HepG2 (cell line): ENCODE results near the gene PSMD1. TPM values are rescaled to one million over a fixed set of nuclear protein-coding genes. Genes with fewer than 3 reads are reported as not detected.

Source experiments
- BRD4 ChIP-seq: sonication (generic); formaldehyde crosslinking; IDR thresholded peaks from 2 replicates; pipeline ENCODE4 v1.4.0; 2020; ENCODE audit warnings: missing genetic modification reagents
- CCDC6 ChIP-seq: sonication (generic); formaldehyde crosslinking; IDR thresholded peaks from 2 replicates; pipeline ENCODE4 v1.8.1; 2022; ENCODE audit warnings: mild to moderate bottlenecking, missing genetic modification reagents, moderate library complexity
- DRAP1 ChIP-seq: IDR thresholded peaks from 2 replicates; pipeline ENCODE4 v1.6.1; 2016; ENCODE audit warnings: missing genetic modification reagents, missing compliant biosample characterization
- EED ChIP-seq: sonication (generic); formaldehyde crosslinking; IDR thresholded peaks from 2 replicates; pipeline ENCODE4 v1.5.0; 2020; ENCODE audit warnings: mild to moderate bottlenecking, missing genetic modification reagents
- HDAC6 ChIP-seq: fragments of 200-600 bp; sonication (generic); IDR thresholded peaks from 2 replicates; pipeline ENCODE4 v1.7.0; 2017; ENCODE audit warnings: mild to moderate bottlenecking, antibody characterized with exemption, low read length, low read depth
- KDM5B ChIP-seq: sonication (generic); formaldehyde crosslinking; IDR thresholded peaks from 2 replicates; pipeline ENCODE4 v1.4.0; 2020; ENCODE audit warnings: missing genetic modification reagents, mild to moderate bottlenecking, borderline replicate concordance
- MZF1 ChIP-seq: sonication (generic); formaldehyde crosslinking; IDR thresholded peaks from 2 replicates; pipeline ENCODE4 v1.8.1; 2023; ENCODE audit warnings: mild to moderate bottlenecking, missing genetic modification reagents, borderline replicate concordance
- NCOR1 ChIP-seq: fragments of 200-600 bp; sonication (generic); IDR thresholded peaks from 2 replicates; pipeline ENCODE4 v1.7.0; 2017; ENCODE audit warnings: antibody characterized with exemption, low read length, borderline replicate concordance
- NR2F2 ChIP-seq: IDR thresholded peaks from 2 replicates; pipeline ENCODE4 v1.6.1; 2012; ENCODE audit warnings: low read depth, inconsistent platforms, borderline replicate concordance
- PRDM10 ChIP-seq: sonication (generic); formaldehyde crosslinking; IDR thresholded peaks from 2 replicates; pipeline ENCODE4 v1.4.0; 2020; ENCODE audit warnings: low read depth, missing genetic modification reagents
- PTBP1 ChIP-seq: fragments of 200-400 bp; formaldehyde crosslinking; IDR thresholded peaks from 2 replicates; pipeline ENCODE4 v1.6.1; 2018; ENCODE audit warnings: low read length, low read depth; ENCODE audit not compliant: poor library complexity, severe bottlenecking
- SIN3A ChIP-seq: IDR thresholded peaks from 2 replicates; pipeline ENCODE4 v1.6.1; 2011; ENCODE audit warnings: low read depth, mild to moderate bottlenecking, control low read depth, low read length, borderline replicate concordance
- THYN1 ChIP-seq: sonication (generic); formaldehyde crosslinking; IDR thresholded peaks from 2 replicates; pipeline ENCODE4 v1.8.1; 2023; ENCODE audit warnings: low read depth, mild to moderate bottlenecking, moderate library complexity, missing genetic modification reagents, borderline replicate concordance
- TOPORS ChIP-seq: sonication (generic); formaldehyde crosslinking; IDR thresholded peaks from 2 replicates; pipeline ENCODE4 v1.8.0; 2023; ENCODE audit warnings: mild to moderate bottlenecking, missing genetic modification reagents
- TRIM24 ChIP-seq: sonication (generic); formaldehyde crosslinking; IDR thresholded peaks from 2 replicates; pipeline ENCODE4 v1.8.0; 2022; ENCODE audit warnings: mild to moderate bottlenecking, missing genetic modification reagents
- XRCC5 ChIP-seq: fragments of 200-400 bp; formaldehyde crosslinking; optimal IDR thresholded peaks from 2 replicates; pipeline ENCODE3; 2017; ENCODE audit warnings: mild to moderate bottlenecking, low read length
- YY1 ChIP-seq: IDR thresholded peaks from 2 replicates; pipeline ENCODE4 v1.6.1; 2011; ENCODE audit warnings: low read length, low read depth, moderate library complexity, mild to moderate bottlenecking; ENCODE audit not compliant: insufficient read depth, insufficient replicate concordance
- ZFP36 ChIP-seq: fragments of 150-350 bp; IDR thresholded peaks from 2 replicates; pipeline ENCODE4 v1.6.1; 2018; ENCODE audit warnings: borderline replicate concordance, low read length, low read depth; ENCODE audit not compliant: partially characterized antibody
- ZNF17 ChIP-seq: sonication (generic); formaldehyde crosslinking; IDR thresholded peaks from 2 replicates; pipeline ENCODE4 v1.5.0; 2020; ENCODE audit warnings: mild to moderate bottlenecking, missing genetic modification reagents
- ZNF280B ChIP-seq: sonication (generic); formaldehyde crosslinking; IDR thresholded peaks from 2 replicates; pipeline ENCODE4 v1.5.0; 2020; ENCODE audit warnings: missing genetic modification reagents, mild to moderate bottlenecking, borderline replicate concordance
- ZNF572 ChIP-seq: sonication (generic); formaldehyde crosslinking; IDR thresholded peaks from 2 replicates; pipeline ENCODE4 v1.5.1; 2020; ENCODE audit warnings: mild to moderate bottlenecking, missing genetic modification reagents
- polyA plus RNA-seq, 8 experiments: library from polyadenylated mRNA; depleted of rRNA in 3 of 8; stranded (reverse) in 7 of 8; unstranded in 1 of 8; fragments of >200 nt; fragmentation: Illumina TruSeq in 4 of 8; extraction: Trizol in 4 of 8; gene quantifications; 2 replicates each; pipeline versions ENCODE4 v1.2.1 to v1.2.3, GENCODE V29; 2011 to 2016; ENCODE audit warnings: low read depth in 4 of 8, missing spikeins in 1 of 8, mixed read lengths in 1 of 8; ENCODE audit not compliant: insufficient read depth in 1 of 8
- total RNA-seq, 5 experiments: library from RNA; depleted of rRNA; stranded (reverse); fragments of >200 nt; fragmentation: Illumina TruSeq; extraction: Trizol; gene quantifications; 2 replicates each; pipeline ENCODE4 v1.2.3, GENCODE V29; 2016; ENCODE audit warnings: low read depth in 1 of 5

Gene PSMD1
- total and polyA plus RNA-seq, 2 of the 13 experiments (the other 11 are each of a cell fraction or from before 2014, with no cell fraction given) = 136 to 191 TPM

GRCh38 chr2:231034291-231034882 lies 22.3 kb upstream of the PSMD1 start (continued):
- TF ChIP-seq PRDM10 = no peak
- no peak for TF ChIP-seq ZNF280B (CRISPR knock-in tag)
- TF ChIP-seq THYN1 (CRISPR knock-in tag) = no peak
- no peak for TF ChIP-seq SIN3A
- TF ChIP-seq KDM5B = no peak
- TF ChIP-seq BRD4 = no peak
- no peak for TF ChIP-seq ZNF572 (CRISPR knock-in tag)
- peak; percentile 49; the same call in 1 of the 2 replicates for TF ChIP-seq NCOR1
- no peak for TF ChIP-seq EED (CRISPR knock-in tag)
- TF ChIP-seq PTBP1 = no peak
- no peak for TF ChIP-seq HDAC6
- no peak for TF ChIP-seq MZF1 (CRISPR knock-in tag)
- no peak for TF ChIP-seq ZNF17
- TF ChIP-seq XRCC5 = no peak
- peak; percentile 55; the same call in 1 of the 2 replicates for TF ChIP-seq NR2F2
- TF ChIP-seq YY1 = no peak
- TF ChIP-seq CCDC6 = no peak
- TF ChIP-seq TRIM24 (CRISPR knock-in tag) = no peak
- TF ChIP-seq DRAP1 (CRISPR knock-in tag) = peak; percentile 17; the same call in 1 of the 2 replicates
- no peak for TF ChIP-seq TOPORS
- TF ChIP-seq ZFP36 = no peak
